GM18498 (cell line): ENCODE measurements around the gene OR6B3.
"Not testable (repeated sequence)": the region's sequence is repeated elsewhere in the genome, so short reads cannot be mapped to it uniquely, and the experiment has no call there.

Experiments used
- ATAC-seq: cut with Tn5 transposase; IDR thresholded peaks from one replicate; pipeline ENCODE4 v1.9.1; 2021; ENCODE audit warnings: mild to moderate bottlenecking, moderate library complexity; ENCODE audit not compliant: unreplicated experiment

OR6B3 gene

GRCh38 chr2:240045098-240045497, 8.2 kb downstream of the OR6B3 start:
- no peak for ATAC-seq

GRCh38 chr2:240044096-240044495, 9.2 kb downstream of the OR6B3 start:
- not testable (repeated sequence) for ATAC-seq

GRCh38 chr2:240043279-240043989, 9.9 kb downstream of the OR6B3 start:
- ATAC-seq: no peak

GRCh38 chr2:240042740-240043139, 10.6 kb downstream of the OR6B3 start:
- ATAC-seq: no peak

GRCh38 chr2:240041363-240041762, 12.0 kb downstream of the OR6B3 start:
- no peak for ATAC-seq

GRCh38 chr2:240037358-240037757, 16.0 kb downstream of the OR6B3 start:
- no peak for ATAC-seq

GRCh38 chr2:240033330-240033678, 20.0 kb downstream of the OR6B3 start:
- no peak for ATAC-seq

GRCh38 chr2:240032406-240033329, 20.7 kb downstream of the OR6B3 start:
- no peak for ATAC-seq

GRCh38 chr2:240030379-240031094, 22.8 kb downstream of the OR6B3 start, which contains the start of gene OR6B2:
OR6B2 (minus strand) TSS chr2:240030429; CDS start chr2:240030429, 0 bp downstream.
- no peak for ATAC-seq

GRCh38 chr2:240024766-240025165, 28.6 kb downstream of the OR6B3 start:
- peak; percentile 26 for ATAC-seq

GRCh38 chr2:240023792-240024191, 29.5 kb downstream of the OR6B3 start:
- ATAC-seq: no peak

GRCh38 chr2:240021488-240022104, 31.7 kb downstream of the OR6B3 start:
- ATAC-seq: no peak

- ATAC-seq: no peak
These were observed 35.1 kb downstream of the OR6B3 start for GRCh38 chr2:240018071-240018750.

- no peak for ATAC-seq
These were observed 39.0 kb downstream of the OR6B3 start for GRCh38 chr2:240014327-240014726.

- no peak for ATAC-seq
These were observed 40.0 kb downstream of the OR6B3 start for GRCh38 chr2:240013343-240013742.

- no peak for ATAC-seq
These were observed 50.3 kb downstream of the OR6B3 start for GRCh38 chr2:240002983-240003382.

GRCh38 chr2:240000671-240001070, 52.6 kb downstream of the OR6B3 start:
- no peak for ATAC-seq

GRCh38 chr2:239997686-239998409, 55.5 kb downstream of the OR6B3 start:
- ATAC-seq: no peak
